Measurements from ENCODE around the gene EYA2.

The EYA2 gene

GRCh38 chr20:47233333-47234188, 338.9 kb downstream of the EYA2 start:
- Mint-ChIP-seq H3K4me1 (ENCODE audit: low read depth) (no peaks in the 10 kb centered on the region), H3K27me3 (ENCODE audit: low read depth) (no peaks in the 10 kb centered on the region), H3K4me3 (no peak overlapping the region), H3K27ac (no peak overlapping the region), H3K36me3 (ENCODE audit: low read depth) (peaks cover 63% of the 10 kb centered on the region), H3K9me3 (no peaks in the 10 kb centered on the region)
- DNase-seq (ENCODE audit: low spot score): no peak

DNA sequence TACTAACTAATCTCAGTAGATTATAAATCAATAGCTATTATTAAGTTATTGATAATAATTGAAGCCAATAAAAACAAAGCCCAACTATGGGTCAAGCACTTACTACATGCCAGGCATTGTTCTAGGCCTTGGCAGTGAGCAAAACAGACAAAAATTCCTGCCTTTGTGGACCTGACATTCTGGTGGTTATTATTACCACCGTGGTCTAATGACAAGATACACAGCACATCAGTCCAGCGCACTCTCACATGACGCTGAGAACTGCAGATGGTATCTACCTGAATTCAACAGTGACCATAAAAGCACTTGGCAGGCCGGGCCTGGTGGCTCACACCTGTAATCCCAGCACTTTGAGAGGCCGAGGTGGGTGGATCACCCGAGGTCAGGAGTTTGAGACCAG, 340.5 kb downstream of the EYA2 start:
- Mint-ChIP-seq H3K9me3 (no peaks in the 10 kb centered on the region), H3K27ac (no peak overlapping the region), H3K4me3 (no peak overlapping the region), H3K4me1 (ENCODE audit: low read depth) (no peaks in the 10 kb centered on the region), H3K36me3 (ENCODE audit: low read depth) (peaks cover 58% of the 10 kb centered on the region), H3K27me3 (ENCODE audit: low read depth) (no peaks in the 10 kb centered on the region)
- DNase-seq (ENCODE audit: low spot score): no peak

GRCh38 chr20:47235853-47236638, 341.4 kb downstream of the EYA2 start:
- H3K9me3 Mint-ChIP-seq: no peaks in the 10 kb centered on the region

DNA sequence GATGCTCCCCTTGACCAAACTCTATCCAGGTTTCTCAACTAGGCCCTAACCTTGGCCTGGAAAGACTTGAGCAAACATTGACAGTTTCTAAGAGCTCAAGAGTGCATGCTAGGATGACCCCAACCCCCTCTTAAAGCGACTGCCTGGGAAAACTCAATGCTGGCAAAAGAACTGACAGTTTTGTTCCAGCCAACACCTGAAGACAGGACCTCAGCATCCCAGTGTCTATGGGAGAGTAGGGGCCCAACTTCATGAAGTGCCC, 341.9 kb downstream of the EYA2 start:
- H3K4me3 Mint-ChIP-seq: no peak overlapping the region
- H3K27me3 Mint-ChIP-seq (ENCODE audit: low read depth): no peaks in the 10 kb centered on the region
- no peak for DNase-seq (ENCODE audit: low spot score)
- peaks cover 51% of the 10 kb centered on the region for H3K36me3 Mint-ChIP-seq (ENCODE audit: low read depth)
- H3K4me1 Mint-ChIP-seq (ENCODE audit: low read depth): no peaks in the 10 kb centered on the region
- H3K27ac Mint-ChIP-seq: no peak overlapping the region
- no peaks in the 10 kb centered on the region for H3K9me3 Mint-ChIP-seq

More at GRCh38 chr20:47235853-47236638, 341.4 kb downstream of the EYA2 start:
- Mint-ChIP-seq H3K4me3 (no peak overlapping the region), H3K4me1 (ENCODE audit: low read depth) (no peaks in the 10 kb centered on the region), H3K27ac (peak overlapping the region; percentile 45), H3K36me3 (ENCODE audit: low read depth) (peaks cover 51% of the 10 kb centered on the region), H3K27me3 (ENCODE audit: low read depth) (no peaks in the 10 kb centered on the region)
- DNase-seq (ENCODE audit: low spot score): no peak

DNA sequence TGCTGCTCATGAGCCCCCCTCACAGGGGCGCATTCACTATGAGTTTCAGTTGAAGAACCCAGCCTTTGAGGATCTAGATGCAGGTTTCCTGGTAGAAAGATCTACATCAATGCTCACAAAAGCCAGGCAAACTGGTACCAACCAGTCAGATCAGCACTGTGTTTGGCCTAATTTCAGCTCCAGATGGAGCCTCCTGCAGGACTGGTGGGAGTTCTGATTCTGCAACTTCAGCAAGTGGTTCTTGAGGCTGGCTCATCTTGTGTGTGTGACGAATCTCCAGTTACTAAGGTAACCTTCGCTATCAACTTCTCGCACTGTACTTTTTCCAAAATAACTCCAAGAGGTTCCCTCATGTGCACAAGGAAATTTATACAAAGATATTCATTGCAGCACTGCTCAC, 343.1 kb downstream of the EYA2 start:
- Mint-ChIP-seq H3K27ac (no peak overlapping the region), H3K4me3 (no peak overlapping the region), H3K9me3 (no peaks in the 10 kb centered on the region), H3K4me1 (ENCODE audit: low read depth) (no peaks in the 10 kb centered on the region), H3K36me3 (ENCODE audit: low read depth) (peaks cover 48% of the 10 kb centered on the region), H3K27me3 (ENCODE audit: low read depth) (no peaks in the 10 kb centered on the region)
- DNase-seq (ENCODE audit: low spot score): no peak

All from T-helper 2 cell treated with Interferon-gamma antibody and Interleukin-4, amounts not matched to agents 5 μg/mL and 100 μg/mL, for 36 hours (primary cell).